NOMO-1 (cell line): ENCODE measurements around the gene STXBP6.

Experiments
- DNase-seq, 2 experiments: peaks; one replicate each; lab custom pipeline; 2025; ENCODE audit not compliant: unreplicated experiment in 2 of 2; lab: John Stamatoyannopoulos, UW

The STXBP6 gene

DNA sequence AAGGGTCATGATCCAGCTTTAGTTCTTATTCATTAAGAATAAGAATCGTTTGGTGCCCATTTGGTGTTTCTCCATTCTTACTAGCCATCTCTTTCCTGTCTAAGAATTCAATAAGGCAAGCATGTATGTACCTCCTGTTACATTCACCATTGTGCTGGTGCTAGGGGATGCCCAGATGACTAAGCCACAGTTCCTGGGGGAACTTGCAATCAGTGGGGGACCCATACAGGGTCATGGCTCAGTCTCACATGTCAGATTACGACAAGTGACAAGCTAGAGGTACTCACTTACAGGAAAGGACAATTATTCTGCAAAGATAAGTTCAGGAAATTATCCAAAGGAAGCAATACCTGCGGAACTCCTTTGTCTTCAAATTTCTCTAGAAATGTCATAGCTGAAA lies 125.4 kb downstream of the STXBP6 start:
- no peak for DNase-seq

GRCh38 chr14:24921903-24922302 lies 128.0 kb downstream of the STXBP6 start:
- DNase-seq: no peak

DNA sequence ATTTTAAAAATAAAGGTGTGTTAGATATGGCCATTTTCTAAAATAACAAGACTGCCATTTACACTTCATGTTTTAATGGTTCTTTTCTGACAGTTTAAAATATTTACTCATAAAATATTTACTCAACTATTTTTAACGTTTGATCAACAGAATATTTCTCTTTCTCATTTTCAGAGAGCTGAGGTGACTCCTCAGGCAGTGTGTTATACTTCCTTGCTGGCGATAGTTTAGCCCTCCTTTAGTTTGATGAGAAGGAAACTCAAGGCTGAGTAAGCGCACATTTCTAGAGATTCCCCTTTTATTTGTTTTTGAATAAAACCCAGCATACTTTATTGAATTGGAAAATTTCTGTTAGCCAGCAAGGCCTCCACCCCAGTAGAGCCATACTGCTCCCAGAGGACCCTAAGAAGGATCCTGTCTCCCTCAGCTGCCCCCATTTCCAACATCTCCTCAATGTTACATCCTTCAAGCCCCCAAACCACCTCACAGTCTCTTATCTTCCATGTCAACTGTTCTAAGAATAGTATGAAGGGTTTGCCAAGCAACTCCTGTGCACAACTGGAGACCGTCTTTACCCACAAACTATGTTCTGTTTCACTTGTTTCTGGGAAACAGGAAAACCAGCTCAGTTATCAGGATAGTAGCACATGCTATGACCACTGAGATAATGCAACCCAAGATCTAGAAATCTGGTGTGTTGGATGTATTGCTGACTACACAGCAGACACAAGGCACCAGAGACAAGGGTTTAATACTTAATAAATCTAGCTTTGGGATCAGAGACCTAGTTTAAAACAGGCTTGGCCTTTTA lies 129.5 kb downstream of the STXBP6 start:
- DNase-seq: no peak

DNA sequence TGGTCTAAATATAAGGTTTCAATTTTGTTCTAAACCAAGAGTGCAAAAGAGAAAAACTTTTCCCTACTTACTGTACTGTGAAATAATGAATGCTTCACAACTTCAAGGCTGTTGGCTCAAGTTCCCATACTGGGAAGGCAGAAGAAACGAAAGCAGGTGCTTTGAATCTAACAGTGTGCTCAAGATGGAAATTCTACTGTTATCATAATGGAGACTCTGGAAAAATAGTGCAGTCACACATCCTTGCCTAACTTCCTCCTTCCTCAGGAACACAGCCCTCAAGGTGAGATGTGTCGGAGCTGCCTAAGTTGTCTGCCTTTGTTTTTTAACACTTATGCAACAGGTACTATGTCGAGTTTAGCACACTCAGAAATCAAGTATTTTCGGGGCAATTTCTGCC lies 131.1 kb downstream of the STXBP6 start:
- no peak for DNase-seq

GRCh38 chr14:24915958-24916595 lies 133.9 kb downstream of the STXBP6 start:
- no peak for DNase-seq

GRCh38 chr14:24915403-24915921 lies 134.5 kb downstream of the STXBP6 start:
- no peak for DNase-seq

GRCh38 chr14:24913746-24914145 lies 136.2 kb downstream of the STXBP6 start:
- no peak for DNase-seq

DNA sequence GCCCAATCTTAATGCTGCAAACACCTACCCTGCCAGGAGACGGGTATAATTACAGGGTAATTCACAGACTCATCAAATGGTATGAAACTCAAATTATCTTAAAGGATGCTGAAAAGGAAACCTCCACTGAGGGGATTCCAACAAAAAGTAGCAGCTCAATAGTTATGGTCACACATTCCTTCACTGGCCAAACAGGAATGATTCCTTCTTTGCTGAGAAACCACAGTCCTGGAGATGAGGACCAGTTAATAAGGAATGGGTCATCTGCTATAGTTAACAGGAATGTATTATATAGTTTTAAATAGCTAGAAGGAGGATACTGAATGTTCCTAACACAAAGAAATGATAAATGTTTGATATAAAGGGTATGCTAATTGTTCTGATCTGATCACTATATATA lies 136.9 kb downstream of the STXBP6 start:
- no peak for DNase-seq

- DNase-seq: no peak
Measured at GRCh38 chr14:24911324-24912109, 138.4 kb downstream of the STXBP6 start.

DNA sequence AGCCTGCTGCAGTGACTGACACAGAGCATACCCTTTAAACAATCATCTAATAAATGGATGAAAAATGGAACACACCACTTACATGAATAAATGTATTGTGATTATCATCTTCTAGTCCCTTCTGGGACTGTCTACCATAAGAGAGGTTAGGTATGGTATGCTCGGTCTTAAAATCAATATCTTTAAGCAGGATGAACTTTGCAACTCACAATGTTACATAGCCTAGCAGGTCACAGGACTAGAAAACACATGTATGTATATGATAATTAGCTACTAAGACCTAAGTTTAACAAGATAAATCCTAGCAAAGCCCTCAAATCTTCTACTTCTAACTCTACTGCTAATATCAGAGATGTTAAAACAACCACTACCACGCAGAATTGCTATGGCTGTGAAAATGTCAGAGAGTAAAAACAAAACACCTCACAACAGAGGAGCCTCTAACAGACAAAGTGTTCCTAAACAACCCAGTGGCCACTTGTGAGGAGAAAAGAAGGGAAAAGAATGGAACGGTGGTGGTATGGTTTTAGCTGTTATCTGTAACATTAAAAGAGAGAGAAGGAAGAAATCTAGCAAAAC lies 139.4 kb downstream of the STXBP6 start:
- no peak for DNase-seq

- no peak for DNase-seq
Measured at GRCh38 chr14:24909523-24910302, 140.2 kb downstream of the STXBP6 start.

DNA sequence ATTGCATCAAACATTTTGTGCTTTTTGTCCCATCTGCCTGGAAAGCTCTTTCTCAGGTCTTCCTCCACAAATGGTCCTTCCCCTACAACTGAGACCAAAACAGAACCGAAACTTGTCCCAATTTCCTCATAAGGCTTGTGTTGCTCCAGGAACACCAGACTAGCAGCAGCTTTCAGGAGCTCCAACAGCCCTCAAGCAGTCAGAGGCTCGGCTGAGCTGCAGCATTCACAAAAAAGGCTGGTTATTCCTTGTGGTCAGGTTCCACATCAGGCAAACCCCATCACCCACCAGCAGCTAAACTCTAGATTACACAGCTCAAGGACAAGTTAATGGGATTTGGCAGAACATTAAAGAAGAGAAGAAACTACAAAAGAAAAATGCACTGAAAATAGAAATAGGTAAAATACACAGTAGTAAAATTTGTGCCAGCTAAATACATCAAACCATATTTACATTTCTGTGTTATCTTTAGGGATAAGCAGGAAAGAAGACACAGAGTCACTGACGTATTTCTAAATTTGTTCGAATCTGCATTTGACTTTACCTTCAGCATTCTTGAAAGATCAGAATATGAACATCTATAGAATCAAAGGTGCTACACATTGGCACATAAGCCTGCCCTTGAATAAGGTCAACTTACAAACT lies 141.2 kb downstream of the STXBP6 start:
- DNase-seq: no peak

DNA sequence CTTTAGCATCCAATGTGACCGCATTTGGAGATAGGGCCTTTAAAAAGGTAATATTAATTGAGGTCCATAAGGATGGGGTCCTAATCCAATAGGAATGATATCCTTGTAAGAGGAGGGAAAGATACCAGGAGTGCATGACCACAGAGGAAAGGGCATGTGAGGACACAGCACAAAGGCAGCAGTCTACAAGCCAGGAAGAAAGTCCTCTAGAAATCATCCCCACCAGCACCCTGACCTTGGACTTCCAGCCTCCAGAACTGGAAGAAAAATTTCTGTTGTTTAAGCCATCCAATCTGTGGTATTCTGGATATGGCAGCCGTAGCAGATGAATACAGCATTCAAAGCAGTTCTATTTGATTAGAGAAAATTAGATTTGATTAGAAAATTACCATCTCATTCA lies 145.4 kb downstream of the STXBP6 start:
- DNase-seq: no peak

DNA sequence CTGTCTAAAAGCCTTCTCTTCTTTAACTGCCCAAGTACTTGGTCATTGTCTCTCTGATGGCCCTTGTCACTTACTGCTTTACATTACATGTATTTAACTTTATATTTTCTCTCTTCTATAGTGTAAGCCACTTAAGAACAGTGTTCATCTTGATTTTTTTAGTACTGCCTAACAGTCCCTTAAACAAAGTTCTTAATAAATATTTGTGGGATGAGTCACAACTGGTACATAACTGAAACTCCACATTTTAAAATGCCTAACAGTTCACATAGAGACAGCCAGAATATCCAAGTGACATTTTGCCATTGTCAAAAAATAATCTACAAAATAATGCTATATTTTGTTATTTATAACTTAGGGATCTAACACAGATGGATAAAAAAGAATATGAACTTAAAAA lies 146.6 kb downstream of the STXBP6 start:
- no peak for DNase-seq

GRCh38 chr14:24900269-24901100 lies 149.5 kb downstream of the STXBP6 start:
- DNase-seq: no peak

DNA sequence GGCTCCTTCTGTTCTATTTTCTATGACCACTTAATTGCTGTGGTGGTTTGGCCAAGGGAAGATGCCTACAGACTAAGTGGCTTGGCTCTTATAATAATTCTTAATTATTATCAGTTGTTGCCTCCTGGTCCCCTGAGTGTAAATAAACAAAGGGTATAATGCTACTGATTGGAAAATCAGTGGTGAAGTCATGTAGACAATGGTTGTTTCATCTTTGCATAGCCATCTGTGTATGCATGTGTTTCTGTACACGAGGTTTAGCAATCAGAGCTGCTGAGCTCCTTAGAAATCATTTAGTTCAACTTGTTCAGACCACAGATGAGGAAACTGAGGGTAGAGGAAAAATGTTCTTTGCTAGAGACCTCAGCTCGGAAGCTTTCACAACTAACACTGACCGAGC lies 152.2 kb downstream of the STXBP6 start:
- no peak for DNase-seq

DNA sequence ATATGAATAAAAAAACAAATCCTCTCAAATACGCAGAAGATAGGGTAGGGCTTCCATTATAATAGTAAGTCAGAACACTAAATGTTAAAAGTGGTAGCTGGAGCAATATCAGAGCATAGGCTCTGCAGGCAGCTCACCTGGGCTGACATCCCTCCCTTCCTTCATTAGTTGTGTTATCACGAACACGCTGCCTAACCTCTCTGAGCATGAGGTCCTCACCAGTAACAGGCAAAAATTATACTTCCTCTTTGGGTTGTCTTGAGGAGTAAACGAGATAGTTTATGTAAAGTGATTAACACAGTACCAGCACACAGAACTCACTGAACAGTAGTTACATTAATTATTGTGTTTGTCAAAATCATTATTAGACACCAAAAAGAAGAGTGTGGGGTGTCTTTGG lies 154.3 kb downstream of the STXBP6 start:
- no peak for DNase-seq

- no peak for DNase-seq
Measured at GRCh38 chr14:24895243-24895583, 154.7 kb downstream of the STXBP6 start.

DNA sequence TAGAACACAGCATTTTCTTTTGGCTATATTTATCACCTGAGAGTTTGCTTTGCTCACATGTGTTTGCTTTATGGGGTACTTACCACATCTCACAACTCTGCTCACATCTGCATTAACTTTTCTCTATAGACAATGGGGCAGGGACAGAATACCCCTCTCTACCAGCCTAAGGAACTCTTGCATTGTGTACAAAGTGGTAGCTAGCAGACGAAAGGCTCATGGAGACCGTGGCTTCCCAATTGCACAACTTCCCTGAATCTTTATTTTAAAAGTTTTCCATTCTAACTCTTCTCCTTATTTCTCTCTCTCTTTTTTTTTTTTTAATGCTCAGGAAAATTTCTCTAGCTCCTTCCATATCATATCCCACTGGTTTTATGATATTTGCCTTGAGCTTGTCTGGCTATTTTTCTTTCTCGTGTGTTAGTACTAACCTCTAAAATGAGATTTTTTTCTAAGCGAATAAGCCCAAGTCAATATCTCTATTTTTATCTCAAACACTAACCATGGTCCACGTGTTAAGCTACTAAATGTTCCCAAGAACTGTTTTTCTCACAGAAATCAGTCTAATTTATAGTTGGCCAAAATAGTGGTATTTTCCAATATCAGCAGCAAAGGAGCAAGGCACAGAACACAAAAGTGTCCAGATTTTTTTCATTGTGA lies 155.2 kb downstream of the STXBP6 start:
- DNase-seq: no peak
